Measurements from ENCODE around the gene EPS8L1. TPM values are rescaled to one million over a fixed set of nuclear protein-coding genes. Genes with fewer than 3 reads are reported as not detected.

The EPS8L1 gene
- polyA plus RNA-seq, 1 of the 3 experiments (the other 2 are of a cell fraction): 12.9 TPM

DNA sequence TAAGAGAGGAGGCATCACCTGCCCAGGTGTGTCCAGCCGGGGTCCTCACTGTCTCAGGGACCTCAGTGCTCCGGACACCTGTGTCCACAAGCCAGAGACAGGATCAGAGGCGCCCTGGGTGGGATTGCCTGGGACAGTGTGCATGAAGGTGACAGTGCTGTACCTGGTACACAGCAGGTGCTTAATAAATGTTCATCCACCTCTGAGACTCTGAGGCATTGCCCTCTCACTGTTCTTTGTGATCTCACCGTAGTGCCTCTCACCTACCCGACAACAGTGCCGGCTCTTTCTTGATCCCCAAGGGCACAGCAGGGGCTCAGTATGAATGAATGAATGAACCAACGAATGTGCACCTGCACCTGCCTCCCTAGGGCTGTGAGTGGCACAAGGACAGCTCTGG lies 21.9 kb upstream of the EPS8L1 start:
- CTCF ChIA-PET: no interaction called here
- no peaks in the 10 kb centered on the region for H3K9me2 ChIP-seq
- TF ChIP-seq NRF1 (IDR thresholded peaks at IDR 0.05; ENCODE audit: low read depth, low read length): no peak
- TF ChIP-seq, protein P1, sequence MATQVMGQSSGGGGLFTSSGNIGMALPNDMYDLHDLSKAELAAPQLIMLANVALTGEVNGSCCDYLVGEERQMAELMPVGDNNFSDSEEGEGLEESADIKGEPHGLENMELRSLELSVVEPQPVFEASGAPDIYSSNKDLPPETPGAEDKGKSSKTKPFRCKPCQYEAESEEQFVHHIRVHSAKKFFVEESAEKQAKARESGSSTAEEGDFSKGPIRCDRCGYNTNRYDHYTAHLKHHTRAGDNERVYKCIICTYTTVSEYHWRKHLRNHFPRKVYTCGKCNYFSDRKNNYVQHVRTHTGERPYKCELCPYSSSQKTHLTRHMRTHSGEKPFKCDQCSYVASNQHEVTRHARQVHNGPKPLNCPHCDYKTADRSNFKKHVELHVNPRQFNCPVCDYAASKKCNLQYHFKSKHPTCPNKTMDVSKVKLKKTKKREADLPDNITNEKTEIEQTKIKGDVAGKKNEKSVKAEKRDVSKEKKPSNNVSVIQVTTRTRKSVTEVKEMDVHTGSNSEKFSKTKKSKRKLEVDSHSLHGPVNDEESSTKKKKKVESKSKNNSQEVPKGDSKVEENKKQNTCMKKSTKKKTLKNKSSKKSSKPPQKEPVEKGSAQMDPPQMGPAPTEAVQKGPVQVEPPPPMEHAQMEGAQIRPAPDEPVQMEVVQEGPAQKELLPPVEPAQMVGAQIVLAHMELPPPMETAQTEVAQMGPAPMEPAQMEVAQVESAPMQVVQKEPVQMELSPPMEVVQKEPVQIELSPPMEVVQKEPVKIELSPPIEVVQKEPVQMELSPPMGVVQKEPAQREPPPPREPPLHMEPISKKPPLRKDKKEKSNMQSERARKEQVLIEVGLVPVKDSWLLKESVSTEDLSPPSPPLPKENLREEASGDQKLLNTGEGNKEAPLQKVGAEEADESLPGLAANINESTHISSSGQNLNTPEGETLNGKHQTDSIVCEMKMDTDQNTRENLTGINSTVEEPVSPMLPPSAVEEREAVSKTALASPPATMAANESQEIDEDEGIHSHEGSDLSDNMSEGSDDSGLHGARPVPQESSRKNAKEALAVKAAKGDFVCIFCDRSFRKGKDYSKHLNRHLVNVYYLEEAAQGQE (IDR thresholded peaks at IDR 0.05; ENCODE audit: low read depth, low read length): no peak
- TF ChIP-seq FOXJ3 (CRISPR knock-in tag; IDR thresholded peaks at IDR 0.05): no peak
- TF ChIP-seq, protein P2, sequence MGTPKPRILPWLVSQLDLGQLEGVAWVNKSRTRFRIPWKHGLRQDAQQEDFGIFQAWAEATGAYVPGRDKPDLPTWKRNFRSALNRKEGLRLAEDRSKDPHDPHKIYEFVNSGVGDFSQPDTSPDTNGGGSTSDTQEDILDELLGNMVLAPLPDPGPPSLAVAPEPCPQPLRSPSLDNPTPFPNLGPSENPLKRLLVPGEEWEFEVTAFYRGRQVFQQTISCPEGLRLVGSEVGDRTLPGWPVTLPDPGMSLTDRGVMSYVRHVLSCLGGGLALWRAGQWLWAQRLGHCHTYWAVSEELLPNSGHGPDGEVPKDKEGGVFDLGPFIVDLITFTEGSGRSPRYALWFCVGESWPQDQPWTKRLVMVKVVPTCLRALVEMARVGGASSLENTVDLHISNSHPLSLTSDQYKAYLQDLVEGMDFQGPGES (IDR thresholded peaks at IDR 0.05; ENCODE audit: low read depth, low read length): no peak
- TF ChIP-seq EP300 (IDR thresholded peaks at IDR 0.05; ENCODE audit: borderline replicate concordance in 1 of 2, low read depth in 1 of 2, low read length in 1 of 2): no peak
- TF ChIP-seq GATA2 (CRISPR knock-in tag; IDR thresholded peaks at IDR 0.05): no peak
- TF ChIP-seq ELF1 (IDR thresholded peaks at IDR 0.05): no peak
- no peak for TF ChIP-seq SIN3A (IDR thresholded peaks at IDR 0.05; ENCODE audit: borderline replicate concordance, low read depth, low read length)
- no peak overlapping the region for H3K27ac ChIP-seq (ENCODE audit: low read depth in 2 of 2, low read length in 1 of 2)
- no peaks in the 10 kb centered on the region for H3K79me2 ChIP-seq (ENCODE audit: insufficient read depth)
- H3K4me1 ChIP-seq (ENCODE audit: control insufficient read depth in 1 of 2, insufficient read depth in 2 of 2, low read depth in 1 of 2, low read length in 1 of 2): no peaks in the 10 kb centered on the region
- H3K9ac ChIP-seq: no peak overlapping the region
- DNase-seq: no peak
- no peak overlapping the region for H3K4me3 ChIP-seq (ENCODE audit: low read depth in 2 of 2, low read length in 1 of 2)
- POLR2A ChIA-PET: no interaction called here
- no peak overlapping the region for H2AFZ ChIP-seq (ENCODE audit: low read depth)
- 95% methylated on average over 7 of the region's 7 CpGs for WGBS (ENCODE audit: low lambda C conversion rate)
- no peaks in the 10 kb centered on the region for H3K27me3 ChIP-seq (ENCODE audit: insufficient read depth)
- peaks cover 20 to 30% of the 10 kb centered on the region in 2 experiments for H3K36me3 ChIP-seq (replicated peaks in 1 of 2; ENCODE audit: control insufficient read depth in 1 of 2, insufficient read depth in 2 of 2, low read length in 1 of 2)
- H3F3A ChIP-seq (replicated peaks; ENCODE audit: insufficient read depth): no peaks in the 10 kb centered on the region
- H4K20me1 ChIP-seq (ENCODE audit: insufficient read depth): no peaks in the 10 kb centered on the region
- no peaks in the 10 kb centered on the region for H3K9me3 ChIP-seq
- H3K4me2 ChIP-seq: no peak overlapping the region

DNA sequence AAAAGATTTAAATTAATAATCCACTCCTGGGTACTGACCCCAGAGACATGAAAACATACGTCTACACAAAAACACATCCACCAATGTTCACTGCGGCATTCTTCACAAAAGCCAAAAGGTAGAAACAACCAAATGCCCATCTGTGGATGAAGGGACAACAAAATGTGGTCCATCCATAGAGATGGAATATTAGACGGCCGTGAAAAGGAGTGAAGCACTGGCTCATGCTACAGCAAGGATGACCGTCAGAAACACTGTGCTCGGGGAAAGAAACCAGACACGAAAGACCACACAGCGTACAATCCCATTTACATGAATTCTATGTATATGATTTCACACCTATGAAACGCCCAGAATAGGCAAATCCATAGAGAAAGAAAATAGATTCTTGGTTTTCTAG lies 18.8 kb upstream of the EPS8L1 start:
- Histone ChIP-seq H3F3A (replicated peaks; ENCODE audit: insufficient read depth) (no peaks in the 10 kb centered on the region), H3K9me3 (no peaks in the 10 kb centered on the region), H3K4me3 (ENCODE audit: low read depth in 2 of 2, low read length in 1 of 2) (no peak overlapping the region), H3K9me2 (no peaks in the 10 kb centered on the region), H3K27ac (ENCODE audit: low read depth in 2 of 2, low read length in 1 of 2) (no peak overlapping the region), H4K20me1 (ENCODE audit: insufficient read depth) (no peaks in the 10 kb centered on the region), H2AFZ (ENCODE audit: low read depth) (no peak overlapping the region), H3K4me1 (ENCODE audit: control insufficient read depth in 1 of 2, insufficient read depth in 2 of 2, low read depth in 1 of 2, low read length in 1 of 2) (no peaks in the 10 kb centered on the region; a peak in 1 of 4 replicates), H3K27me3 (ENCODE audit: insufficient read depth) (no peaks in the 10 kb centered on the region), H3K79me2 (ENCODE audit: insufficient read depth) (peaks cover 10% of the 10 kb centered on the region; the same call in 1 of the 2 replicates), H3K36me3 (replicated peaks in 1 of 2; ENCODE audit: control insufficient read depth in 1 of 2, insufficient read depth in 2 of 2, low read length in 1 of 2) (peaks cover 12 to 30% of the 10 kb centered on the region in 2 experiments), H3K4me2 (no peak overlapping the region), H3K9ac (no peak overlapping the region)
- 98% methylated on average over 9 of the region's 9 CpGs for WGBS (ENCODE audit: low lambda C conversion rate)
- ChIA-PET POLR2A (no interaction called here), CTCF (no interaction called here)
- no peak for DNase-seq
- TF ChIP-seq POLR2AphosphoS5 (IDR thresholded peaks at IDR 0.05; ENCODE audit: low read depth, low read length) (no peak), GATA2 (CRISPR knock-in tag; IDR thresholded peaks at IDR 0.05) (no peak), EP300 (IDR thresholded peaks at IDR 0.05; ENCODE audit: borderline replicate concordance in 1 of 2, low read depth in 1 of 2, low read length in 1 of 2) (no peak), FOSL2 (IDR thresholded peaks at IDR 0.05; ENCODE audit: borderline replicate concordance, low read depth) (no peak), TEAD4 (IDR thresholded peaks at IDR 0.05; ENCODE audit: borderline replicate concordance, insufficient read depth) (no peak), YY1 (IDR thresholded peaks at IDR 0.05; ENCODE audit: low read depth) (no peak), TCF12 (IDR thresholded peaks at IDR 0.05) (no peak), RAD21 (IDR thresholded peaks at IDR 0.05; ENCODE audit: low read length) (no peak), RXRA (IDR thresholded peaks at IDR 0.05; ENCODE audit: borderline replicate concordance, low read depth) (no peak), CHD2 (IDR thresholded peaks at IDR 0.05; ENCODE audit: low read length, partially characterized antibody) (no peak)
- TF ChIP-seq, protein P3, sequence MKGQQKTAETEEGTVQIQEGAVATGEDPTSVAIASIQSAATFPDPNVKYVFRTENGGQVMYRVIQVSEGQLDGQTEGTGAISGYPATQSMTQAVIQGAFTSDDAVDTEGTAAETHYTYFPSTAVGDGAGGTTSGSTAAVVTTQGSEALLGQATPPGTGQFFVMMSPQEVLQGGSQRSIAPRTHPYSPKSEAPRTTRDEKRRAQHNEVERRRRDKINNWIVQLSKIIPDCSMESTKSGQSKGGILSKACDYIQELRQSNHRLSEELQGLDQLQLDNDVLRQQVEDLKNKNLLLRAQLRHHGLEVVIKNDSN (IDR thresholded peaks at IDR 0.05; ENCODE audit: borderline replicate concordance, low read depth): no peak
- TF ChIP-seq, protein P4, sequence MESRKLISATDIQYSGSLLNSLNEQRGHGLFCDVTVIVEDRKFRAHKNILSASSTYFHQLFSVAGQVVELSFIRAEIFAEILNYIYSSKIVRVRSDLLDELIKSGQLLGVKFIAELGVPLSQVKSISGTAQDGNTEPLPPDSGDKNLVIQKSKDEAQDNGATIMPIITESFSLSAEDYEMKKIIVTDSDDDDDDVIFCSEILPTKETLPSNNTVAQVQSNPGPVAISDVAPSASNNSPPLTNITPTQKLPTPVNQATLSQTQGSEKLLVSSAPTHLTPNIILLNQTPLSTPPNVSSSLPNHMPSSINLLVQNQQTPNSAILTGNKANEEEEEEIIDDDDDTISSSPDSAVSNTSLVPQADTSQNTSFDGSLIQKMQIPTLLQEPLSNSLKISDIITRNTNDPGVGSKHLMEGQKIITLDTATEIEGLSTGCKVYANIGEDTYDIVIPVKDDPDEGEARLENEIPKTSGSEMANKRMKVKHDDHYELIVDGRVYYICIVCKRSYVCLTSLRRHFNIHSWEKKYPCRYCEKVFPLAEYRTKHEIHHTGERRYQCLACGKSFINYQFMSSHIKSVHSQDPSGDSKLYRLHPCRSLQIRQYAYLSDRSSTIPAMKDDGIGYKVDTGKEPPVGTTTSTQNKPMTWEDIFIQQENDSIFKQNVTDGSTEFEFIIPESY (IDR thresholded peaks at IDR 0.05; ENCODE audit: borderline replicate concordance, low read depth): no peak
- TF ChIP-seq, protein P5, sequence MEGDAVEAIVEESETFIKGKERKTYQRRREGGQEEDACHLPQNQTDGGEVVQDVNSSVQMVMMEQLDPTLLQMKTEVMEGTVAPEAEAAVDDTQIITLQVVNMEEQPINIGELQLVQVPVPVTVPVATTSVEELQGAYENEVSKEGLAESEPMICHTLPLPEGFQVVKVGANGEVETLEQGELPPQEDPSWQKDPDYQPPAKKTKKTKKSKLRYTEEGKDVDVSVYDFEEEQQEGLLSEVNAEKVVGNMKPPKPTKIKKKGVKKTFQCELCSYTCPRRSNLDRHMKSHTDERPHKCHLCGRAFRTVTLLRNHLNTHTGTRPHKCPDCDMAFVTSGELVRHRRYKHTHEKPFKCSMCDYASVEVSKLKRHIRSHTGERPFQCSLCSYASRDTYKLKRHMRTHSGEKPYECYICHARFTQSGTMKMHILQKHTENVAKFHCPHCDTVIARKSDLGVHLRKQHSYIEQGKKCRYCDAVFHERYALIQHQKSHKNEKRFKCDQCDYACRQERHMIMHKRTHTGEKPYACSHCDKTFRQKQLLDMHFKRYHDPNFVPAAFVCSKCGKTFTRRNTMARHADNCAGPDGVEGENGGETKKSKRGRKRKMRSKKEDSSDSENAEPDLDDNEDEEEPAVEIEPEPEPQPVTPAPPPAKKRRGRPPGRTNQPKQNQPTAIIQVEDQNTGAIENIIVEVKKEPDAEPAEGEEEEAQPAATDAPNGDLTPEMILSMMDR (IDR thresholded peaks at IDR 0.05): no peak
